B cell (primary cell): ENCODE measurements around the gene DNAH8. TPM values are rescaled to one million over a fixed set of nuclear protein-coding genes. Genes with fewer than 3 reads are reported as not detected.

Experiments
- ATAC-seq: fragments of 200-7000 bp; cut with Tn5 transposase; one replicate; pipeline ENCODE4 v1.10.0; 2021; ENCODE audit warnings: low read depth, mild to moderate bottlenecking, moderate number of reproducible peaks, moderate library complexity
- CTCF ChIA-PET: fragments of 350-600 bp; sonication (Branson Sonifier 250); formaldehyde crosslinking; loops from one replicate; lab custom pipeline; 2021; ENCODE audit warnings: antibody characterized with exemption, inconsistent platforms; lab: Charles Lee
- POLR2A ChIA-PET: fragments of 350-600 bp; sonication (Branson Sonifier 250); formaldehyde crosslinking; loops from one replicate; lab custom pipeline; 2021; ENCODE audit warnings: antibody characterized with exemption; lab: Charles Lee
- DNase-seq: peaks from one replicate; pipeline ENCODE4 v3.0.0; 2013
- H2AFZ ChIP-seq: 2 replicates; pipeline ENCODE4 v1.6.1; 2012; ENCODE audit warnings: mild to moderate bottlenecking, low read depth, low read length; ENCODE audit not compliant: insufficient read depth, poor library complexity, severe bottlenecking
- H3K27ac ChIP-seq, 2 donors: 1 replicate in 1 of 2; 2 replicates in 1 of 2; pipeline ENCODE4 v1.5.1; 2012 to 2013; ENCODE audit warnings: low read length in 2 of 2, mild to moderate bottlenecking in 2 of 2, moderate library complexity in 1 of 2
- H3K27me3 ChIP-seq, 4 experiments: fragments of 200-600 bp in 1 of 4; sonication (generic) in 1 of 4; replicated peaks in 1 of 4; 1 replicate in 2 of 4; 2 replicates in 2 of 4; pipeline versions ENCODE4 v1.6.1 to v1.7.0; 2013 to 2016; ENCODE audit warnings: low read length in 3 of 4, mild to moderate bottlenecking in 2 of 4, mixed read lengths in 1 of 4, moderate library complexity in 1 of 4; ENCODE audit not compliant: insufficient read depth in 4 of 4, control insufficient read depth in 3 of 4; ENCODE audit errors: control extremely low read depth in 1 of 4
- H3K36me3 ChIP-seq, 2 experiments: replicated peaks in 1 of 2; 1 replicate in 1 of 2; 2 replicates in 1 of 2; pipeline versions ENCODE4 v1.6.1 to v1.7.1; 2013; ENCODE audit warnings: low read length in 1 of 2; ENCODE audit not compliant: insufficient read depth in 2 of 2, control insufficient read depth in 1 of 2; ENCODE audit errors: control extremely low read depth in 1 of 2, extremely low read depth in 1 of 2
- H3K4me1 ChIP-seq, 2 donors: fragments of 200-600 bp in 1 of 2; sonication (generic) in 1 of 2; 1 replicate in 1 of 2; 2 replicates in 1 of 2; pipeline versions ENCODE4 v1.5.1 to v1.6.1; 2013 to 2017; ENCODE audit warnings: low read length in 2 of 2; ENCODE audit not compliant: control insufficient read depth in 2 of 2, insufficient read depth in 2 of 2
- H3K4me2 ChIP-seq: replicated peaks from 2 replicates; pipeline ENCODE3; 2012; ENCODE audit warnings: mild to moderate bottlenecking, low read depth, low read length; ENCODE audit not compliant: poor library complexity, severe bottlenecking
- H3K4me3 ChIP-seq, 5 experiments: fragments of 200-600 bp in 1 of 5; sonication (generic) in 1 of 5; 1 replicate in 3 of 5; 2 replicates in 2 of 5; pipeline versions ENCODE4 v1.5.1 to v1.7.0; 2011 to 2016; ENCODE audit warnings: low read length in 4 of 5, mild to moderate bottlenecking in 4 of 5, low read depth in 2 of 5, control low read depth in 1 of 5, moderate library complexity in 1 of 5; ENCODE audit not compliant: insufficient read depth in 1 of 5; ENCODE audit errors: control extremely low read depth in 1 of 5, extremely low read depth in 1 of 5
- H3K79me2 ChIP-seq: fragments of 200-600 bp; sonication (generic); one replicate; pipeline ENCODE4 v1.6.0; 2016; ENCODE audit warnings: low read length; ENCODE audit not compliant: control insufficient read depth, insufficient read depth
- H3K9ac ChIP-seq: fragments of 200-600 bp; sonication (generic); 2 replicates; pipeline ENCODE4 v1.6.1; 2017; ENCODE audit warnings: mild to moderate bottlenecking, low read length, moderate library complexity
- H3K9me3 ChIP-seq, 3 donors: one replicate each; pipeline versions ENCODE4 v1.6.1 to v1.7.1; 2013; ENCODE audit warnings: low read length in 2 of 3; ENCODE audit not compliant: control insufficient read depth in 2 of 3, insufficient read depth in 1 of 3; ENCODE audit errors: control extremely low read depth in 1 of 3
- H4K20me1 ChIP-seq: 2 replicates; pipeline ENCODE4 v1.6.0; 2012; ENCODE audit warnings: mild to moderate bottlenecking, low read length; ENCODE audit not compliant: insufficient read depth, control insufficient read depth, poor library complexity, severe bottlenecking
- H3K27ac Mint-ChIP-seq: one replicate; pipeline ENCODE4 v1.8.0; 2021; ENCODE audit warnings: mixed read lengths
- H3K27me3 Mint-ChIP-seq: one replicate; pipeline ENCODE4 v1.8.0; 2021; ENCODE audit warnings: mixed read lengths
- H3K4me1 Mint-ChIP-seq: one replicate; pipeline ENCODE4 v1.8.0; 2021; ENCODE audit warnings: mixed read lengths
- H3K4me3 Mint-ChIP-seq: one replicate; pipeline ENCODE4 v1.8.0; 2021; ENCODE audit warnings: mixed read lengths
- H3K9me3 Mint-ChIP-seq: one replicate; pipeline ENCODE4 v1.8.0; 2022; ENCODE audit warnings: mixed read lengths; ENCODE audit not compliant: insufficient read depth
- CTCF ChIP-seq: fragments of 200-600 bp; IDR thresholded peaks from one replicate; pipeline ENCODE4 v1.8.0; 2022; ENCODE audit warnings: antibody characterized with exemption, mild to moderate bottlenecking
- EZH2 ChIP-seq: IDR thresholded peaks from 2 replicates; pipeline ENCODE4 v1.6.1; 2012; ENCODE audit warnings: borderline replicate concordance, low read depth, mild to moderate bottlenecking, moderate library complexity, low read length; ENCODE audit not compliant: insufficient read depth, poor library complexity, severe bottlenecking
- WGBS: methylation state at CpG from one replicate; pipeline ENCODE4 v1.1.5; 2013; ENCODE audit warnings: missing lambda C conversion rate; ENCODE audit not compliant: insufficient coverage; 5-methylcytosine and 5-hydroxymethylcytosine counted together
- intact Hi-C: fragments of 100-400 bp; cut with micrococcal nuclease; formaldehyde crosslinking; loops from one replicate; pipeline ENCODE4 v1.10.0; 2022
- polyA plus RNA-seq: library from polyadenylated mRNA; depleted of rRNA; stranded (reverse); fragments of >200 nt; gene quantifications from 2 replicates; pipeline ENCODE4 v1.2.3, GENCODE V29; 2012
- total RNA-seq, 2 donors: library from RNA; stranded (reverse); fragments of 120-200 nt in 1 of 2; gene quantifications; 1 replicate in 1 of 2; 2 replicates in 1 of 2; pipeline versions ENCODE4 v1.2.3 to v1.2.4, GENCODE V29; 2013 to 2022

DNAH8 gene
- total and polyA plus RNA-seq, 2 donors (not counting 1 experiment from before 2014, with no cell fraction given) = 0.69 to 1.1 TPM

- DNase-seq (no peak), ATAC-seq (no peak)
- H3K9me3 Mint-ChIP-seq = no peaks in the 10 kb centered on the region
- H4K20me1 ChIP-seq = no peaks in the 10 kb centered on the region
- no peak overlapping the region for H3K27ac ChIP-seq
- H3K27ac Mint-ChIP-seq = no peak overlapping the region
- H3K4me1 ChIP-seq = no peaks in the 10 kb centered on the region
- peaks cover 0 to 9% (median 0%) of the 10 kb centered on the region in 4 experiments for H3K27me3 ChIP-seq
- no peaks in the 10 kb centered on the region for H3K27me3 Mint-ChIP-seq
- H3K4me2 ChIP-seq = no peak overlapping the region
- intact Hi-C loops = no loop called here
- H3K4me3 ChIP-seq = no peak overlapping the region
- H2AFZ ChIP-seq = no peak overlapping the region
- H3K79me2 ChIP-seq = no peaks in the 10 kb centered on the region
- no peaks in the 10 kb centered on the region for H3K36me3 ChIP-seq
- no peak for TF ChIP-seq EZH2
- TF ChIP-seq CTCF = no peak
- CTCF ChIA-PET = no interaction called here
- no peaks in the 10 kb centered on the region for H3K9me3 ChIP-seq
- no peaks in the 10 kb centered on the region for H3K4me1 Mint-ChIP-seq
- no peak overlapping the region for H3K9ac ChIP-seq
- POLR2A ChIA-PET = no interaction called here
- no peak overlapping the region for H3K4me3 Mint-ChIP-seq
Observed at GRCh38 chr6:38907264-38907663, 192.2 kb downstream of the DNAH8 start.

GRCh38 chr6:38909015-38909730, 194.1 kb downstream of the DNAH8 start:
- Histone ChIP-seq H4K20me1 (no peaks in the 10 kb centered on the region), H3K27ac (no peak overlapping the region), H3K4me3 (no peak overlapping the region), H3K9ac (no peak overlapping the region), H2AFZ (no peak overlapping the region), H3K27me3 (no peaks in the 10 kb centered on the region), H3K36me3 (no peaks in the 10 kb centered on the region), H3K4me2 (no peak overlapping the region), H3K4me1 (no peaks in the 10 kb centered on the region), H3K79me2 (no peaks in the 10 kb centered on the region), H3K9me3 (no peaks in the 10 kb centered on the region)
- no peak for DNase-seq
- no peak for ATAC-seq
- Mint-ChIP-seq H3K27me3 (no peaks in the 10 kb centered on the region), H3K4me3 (no peak overlapping the region), H3K9me3 (no peaks in the 10 kb centered on the region), H3K27ac (no peak overlapping the region), H3K4me1 (no peaks in the 10 kb centered on the region)
- intact Hi-C loops = no loop called here
- ChIA-PET CTCF (no interaction called here), POLR2A (no interaction called here)
- 92% methylated on average over 2 of the region's 6 CpGs for WGBS
- no peak for TF ChIP-seq EZH2
- no peak for TF ChIP-seq CTCF
